ENCODE data around the gene VWA3B.

DNA sequence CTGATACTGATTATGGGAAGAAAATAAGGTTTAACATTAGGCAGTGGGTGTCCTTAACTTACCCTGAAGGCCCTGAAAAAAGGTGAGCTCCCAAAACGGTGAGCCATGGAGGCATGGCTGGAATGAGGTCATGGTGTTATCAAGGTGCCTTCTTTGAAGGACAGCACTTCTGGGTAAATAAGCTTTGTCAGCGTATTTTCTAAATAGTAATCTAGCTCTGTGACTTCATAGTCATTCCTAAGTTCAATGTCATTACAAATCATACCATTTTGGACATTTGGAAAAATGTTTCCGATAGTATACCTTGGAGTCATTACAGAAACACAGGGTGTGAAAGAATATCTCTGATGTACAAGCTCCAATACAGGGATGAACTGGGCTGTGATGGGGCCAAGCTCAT is 224.1 kb downstream of the VWA3B start:
- no peak for TF ChIP-seq POLR2A (IDR thresholded peaks at IDR 0.05)
- TF ChIP-seq, protein P1, sequence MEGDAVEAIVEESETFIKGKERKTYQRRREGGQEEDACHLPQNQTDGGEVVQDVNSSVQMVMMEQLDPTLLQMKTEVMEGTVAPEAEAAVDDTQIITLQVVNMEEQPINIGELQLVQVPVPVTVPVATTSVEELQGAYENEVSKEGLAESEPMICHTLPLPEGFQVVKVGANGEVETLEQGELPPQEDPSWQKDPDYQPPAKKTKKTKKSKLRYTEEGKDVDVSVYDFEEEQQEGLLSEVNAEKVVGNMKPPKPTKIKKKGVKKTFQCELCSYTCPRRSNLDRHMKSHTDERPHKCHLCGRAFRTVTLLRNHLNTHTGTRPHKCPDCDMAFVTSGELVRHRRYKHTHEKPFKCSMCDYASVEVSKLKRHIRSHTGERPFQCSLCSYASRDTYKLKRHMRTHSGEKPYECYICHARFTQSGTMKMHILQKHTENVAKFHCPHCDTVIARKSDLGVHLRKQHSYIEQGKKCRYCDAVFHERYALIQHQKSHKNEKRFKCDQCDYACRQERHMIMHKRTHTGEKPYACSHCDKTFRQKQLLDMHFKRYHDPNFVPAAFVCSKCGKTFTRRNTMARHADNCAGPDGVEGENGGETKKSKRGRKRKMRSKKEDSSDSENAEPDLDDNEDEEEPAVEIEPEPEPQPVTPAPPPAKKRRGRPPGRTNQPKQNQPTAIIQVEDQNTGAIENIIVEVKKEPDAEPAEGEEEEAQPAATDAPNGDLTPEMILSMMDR (IDR thresholded peaks at IDR 0.05): no peak
